ENCODE results near the gene OSBPL10. TPM values are rescaled to one million over a fixed set of nuclear protein-coding genes. Genes with fewer than 3 reads are reported as not detected.

The OSBPL10 gene
- polyA plus RNA-seq, 1 donor from 2014 or later: 2.0 TPM

- H3F3A ChIP-seq (ENCODE audit: insufficient read depth, low read length, poor library complexity, severe bottlenecking): no peaks in the 10 kb centered on the region
- H3K4me2 ChIP-seq (ENCODE audit: low read length): no peak overlapping the region
- H3K27ac ChIP-seq (ENCODE audit: low read length): no peak overlapping the region
- no peaks in the 10 kb centered on the region for H3K79me2 ChIP-seq (replicated peaks; ENCODE audit: insufficient read depth, low read length)
- H3K4me3 ChIP-seq (ENCODE audit: low read length): no peak overlapping the region
- H2AFZ ChIP-seq (ENCODE audit: low read depth, low read length): no peak overlapping the region
- H3K36me3 ChIP-seq (ENCODE audit: insufficient read depth, low read length): peaks cover 5% of the 10 kb centered on the region
- peaks cover 4% of the 10 kb centered on the region for H3K9me3 ChIP-seq (ENCODE audit: low read length)
- H3K9me2 ChIP-seq (ENCODE audit: insufficient read depth, low read length): no peaks in the 10 kb centered on the region
- no peak overlapping the region for H3K9ac ChIP-seq (ENCODE audit: low read length)
- TF ChIP-seq REST (IDR thresholded peaks at IDR 0.05; ENCODE audit: borderline replicate concordance) (no peak), POLR2AphosphoS5 (IDR thresholded peaks at IDR 0.05) (no peak), SMC3 (conservative IDR thresholded peaks at IDR 0.05; ENCODE audit: poor library complexity) (no peak), MXI1 (conservative IDR thresholded peaks at IDR 0.05; ENCODE audit: poor library complexity, severe bottlenecking) (no peak), TAF1 (IDR thresholded peaks at IDR 0.05; ENCODE audit: low read depth) (no peak), CTCF (IDR thresholded peaks at IDR 0.05; ENCODE audit: poor library complexity, severe bottlenecking) (no peak), EP300 (conservative IDR thresholded peaks at IDR 0.05; ENCODE audit: poor library complexity, severe bottlenecking) (no peak), RAD21 (conservative IDR thresholded peaks at IDR 0.05) (no peak)
- no peaks in the 10 kb centered on the region for H3K27me3 ChIP-seq (ENCODE audit: insufficient read depth, low read depth, low read length)
- no peaks in the 10 kb centered on the region for H4K20me1 ChIP-seq (ENCODE audit: insufficient read depth)
These were observed 332.6 kb downstream of the OSBPL10 start for GRCh38 chr3:31648286-31648968.

GRCh38 chr3:31645256-31645655 is 335.8 kb downstream of the OSBPL10 start:
- no peak overlapping the region for H3K9ac ChIP-seq (ENCODE audit: low read length)
- no peak overlapping the region for H2AFZ ChIP-seq (ENCODE audit: low read depth, low read length)
- H3K9me2 ChIP-seq (ENCODE audit: insufficient read depth, low read length): no peaks in the 10 kb centered on the region
- no peak overlapping the region for H3K27ac ChIP-seq (ENCODE audit: low read length)
- TF ChIP-seq POLR2AphosphoS5 (IDR thresholded peaks at IDR 0.05) (no peak), REST (IDR thresholded peaks at IDR 0.05; ENCODE audit: borderline replicate concordance) (no peak), TAF1 (IDR thresholded peaks at IDR 0.05; ENCODE audit: low read depth) (no peak), CTCF (IDR thresholded peaks at IDR 0.05; ENCODE audit: poor library complexity, severe bottlenecking) (no peak), RAD21 (conservative IDR thresholded peaks at IDR 0.05) (no peak), MXI1 (conservative IDR thresholded peaks at IDR 0.05; ENCODE audit: poor library complexity, severe bottlenecking) (no peak), EZH2 (IDR thresholded peaks at IDR 0.05; ENCODE audit: borderline replicate concordance, insufficient read depth, low read length, poor library complexity, severe bottlenecking) (no peak), SMC3 (conservative IDR thresholded peaks at IDR 0.05; ENCODE audit: poor library complexity) (no peak), EP300 (conservative IDR thresholded peaks at IDR 0.05; ENCODE audit: poor library complexity, severe bottlenecking) (no peak)
- H3F3A ChIP-seq (ENCODE audit: insufficient read depth, low read length, poor library complexity, severe bottlenecking): no peaks in the 10 kb centered on the region
- H3K79me2 ChIP-seq (replicated peaks; ENCODE audit: insufficient read depth, low read length): no peaks in the 10 kb centered on the region
- H4K20me1 ChIP-seq (ENCODE audit: insufficient read depth): no peaks in the 10 kb centered on the region
- H3K9me3 ChIP-seq (ENCODE audit: low read length): no peaks in the 10 kb centered on the region
- H3K27me3 ChIP-seq (ENCODE audit: insufficient read depth, low read depth, low read length): no peaks in the 10 kb centered on the region
- H3K4me2 ChIP-seq (ENCODE audit: low read length): no peak overlapping the region
- H3K36me3 ChIP-seq (ENCODE audit: insufficient read depth, low read length): peaks cover 5% of the 10 kb centered on the region
- H3K4me3 ChIP-seq (ENCODE audit: low read length): no peak overlapping the region

Data from neural cell (in vitro differentiated cells).